ENCODE measurements around the gene FBH1. TPM values are rescaled to one million over a fixed set of nuclear protein-coding genes. Genes with fewer than 3 reads are reported as not detected.

The FBH1 gene
- total and polyA plus RNA-seq, 2 donors from 2014 or later, result 70.7 to 76.5 TPM

DNA sequence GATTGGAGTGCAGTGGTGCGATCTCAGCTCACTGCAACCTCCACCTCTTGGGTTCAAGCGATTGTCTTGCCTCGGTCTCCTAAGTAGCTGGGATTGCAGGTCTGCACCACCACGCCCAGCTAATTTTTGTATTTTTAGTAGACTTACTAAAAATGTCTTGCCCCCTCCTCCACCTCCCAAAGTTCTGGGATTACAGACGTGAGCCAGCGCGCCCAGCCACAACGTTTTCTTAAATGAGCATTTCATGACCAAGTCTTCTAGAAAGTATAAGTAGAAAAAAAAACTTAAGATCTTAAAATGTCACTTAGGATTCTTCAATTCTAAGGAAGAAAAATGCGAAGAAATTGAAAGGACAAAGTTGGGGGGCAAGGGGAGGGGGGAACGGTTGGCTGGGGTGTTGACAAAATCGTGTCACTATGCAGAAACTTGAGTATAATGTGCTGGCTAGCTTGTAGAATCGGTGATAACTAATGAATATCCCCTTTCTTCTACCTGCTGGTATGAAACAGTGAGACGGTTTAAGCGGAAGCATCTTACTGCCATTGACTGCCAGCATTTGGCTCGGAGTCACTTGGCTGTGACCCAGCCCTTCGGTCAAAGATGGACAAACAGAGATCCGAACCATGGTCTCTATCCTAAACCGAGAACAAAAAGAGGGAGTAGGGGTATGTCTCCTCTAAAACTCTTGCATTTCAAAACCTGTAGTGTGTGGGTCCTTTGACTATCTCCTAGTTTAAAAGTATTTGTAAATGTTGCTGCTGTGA, 12.7 kb downstream of the FBH1 start:
- no peaks in the 10 kb centered on the region for H3K27me3 ChIP-seq (ENCODE audit: control insufficient read depth, insufficient read depth, low read length)
- TF ChIP-seq, protein P1, sequence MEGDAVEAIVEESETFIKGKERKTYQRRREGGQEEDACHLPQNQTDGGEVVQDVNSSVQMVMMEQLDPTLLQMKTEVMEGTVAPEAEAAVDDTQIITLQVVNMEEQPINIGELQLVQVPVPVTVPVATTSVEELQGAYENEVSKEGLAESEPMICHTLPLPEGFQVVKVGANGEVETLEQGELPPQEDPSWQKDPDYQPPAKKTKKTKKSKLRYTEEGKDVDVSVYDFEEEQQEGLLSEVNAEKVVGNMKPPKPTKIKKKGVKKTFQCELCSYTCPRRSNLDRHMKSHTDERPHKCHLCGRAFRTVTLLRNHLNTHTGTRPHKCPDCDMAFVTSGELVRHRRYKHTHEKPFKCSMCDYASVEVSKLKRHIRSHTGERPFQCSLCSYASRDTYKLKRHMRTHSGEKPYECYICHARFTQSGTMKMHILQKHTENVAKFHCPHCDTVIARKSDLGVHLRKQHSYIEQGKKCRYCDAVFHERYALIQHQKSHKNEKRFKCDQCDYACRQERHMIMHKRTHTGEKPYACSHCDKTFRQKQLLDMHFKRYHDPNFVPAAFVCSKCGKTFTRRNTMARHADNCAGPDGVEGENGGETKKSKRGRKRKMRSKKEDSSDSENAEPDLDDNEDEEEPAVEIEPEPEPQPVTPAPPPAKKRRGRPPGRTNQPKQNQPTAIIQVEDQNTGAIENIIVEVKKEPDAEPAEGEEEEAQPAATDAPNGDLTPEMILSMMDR (IDR thresholded peaks at IDR 0.05; ENCODE audit: borderline replicate concordance, extremely low read depth, insufficient read depth), result no peak
- no peaks in the 10 kb centered on the region for H3K9me3 ChIP-seq (ENCODE audit: control insufficient read depth in 2 of 3, insufficient read depth in 1 of 3, low read length in 3 of 3)
- H3K27ac ChIP-seq (ENCODE audit: low read depth in 2 of 2, low read length in 2 of 2), result no peak overlapping the region
- no peak for DNase-seq
- no peak overlapping the region for H3K4me3 ChIP-seq (ENCODE audit: low read length in 3 of 3)
- no peak for FAIRE-seq
- no peak overlapping the region for H3K9ac ChIP-seq (ENCODE audit: low read length in 3 of 3)
- intact Hi-C loops (cut with DNase I), result no loop called here
- H3K36me3 ChIP-seq (ENCODE audit: control insufficient read depth in 2 of 3, insufficient read depth in 3 of 3, low read length in 3 of 3), result peaks cover 3 to 19% (median 6%) of the 10 kb centered on the region in 3 donors
- no peaks in the 10 kb centered on the region for H3K4me1 ChIP-seq (ENCODE audit: control insufficient read depth in 2 of 3, insufficient read depth in 2 of 3, low read depth in 1 of 3, low read length in 3 of 3)

DNA sequence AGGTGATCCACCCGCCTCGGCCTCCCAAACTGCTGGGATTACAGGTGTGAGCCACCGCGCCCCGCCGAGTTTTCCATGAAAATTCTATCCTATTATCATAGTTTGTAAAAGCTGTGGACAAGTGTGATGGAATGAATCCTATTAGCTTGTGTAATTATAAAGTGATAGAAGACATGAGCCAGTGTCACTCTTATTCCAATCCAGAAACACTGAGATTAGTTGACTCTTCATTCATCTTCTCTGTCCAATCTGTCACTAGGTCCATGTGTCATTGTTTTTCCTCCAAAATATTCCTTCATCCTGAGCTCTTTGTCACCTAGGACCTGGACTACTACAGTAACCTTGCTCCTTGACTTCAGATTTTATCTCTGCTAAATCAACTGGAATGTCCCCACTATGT, 13.5 kb downstream of the FBH1 start:
- TF ChIP-seq, protein P1 (IDR thresholded peaks at IDR 0.05; ENCODE audit: borderline replicate concordance, extremely low read depth, insufficient read depth), result no peak
- FAIRE-seq (no peak), DNase-seq (no peak)
- Histone ChIP-seq H3K4me3 (ENCODE audit: low read length in 3 of 3) (no peak overlapping the region), H3K27me3 (ENCODE audit: control insufficient read depth, insufficient read depth, low read length) (no peaks in the 10 kb centered on the region), H3K27ac (ENCODE audit: low read depth in 2 of 2, low read length in 2 of 2) (no peak overlapping the region), H3K9ac (ENCODE audit: low read length in 3 of 3) (no peak overlapping the region), H3K36me3 (ENCODE audit: control insufficient read depth in 2 of 3, insufficient read depth in 3 of 3, low read length in 3 of 3) (peaks cover 3 to 19% (median 6%) of the 10 kb centered on the region in 3 donors), H3K9me3 (ENCODE audit: control insufficient read depth in 2 of 3, insufficient read depth in 1 of 3, low read length in 3 of 3) (no peaks in the 10 kb centered on the region), H3K4me1 (ENCODE audit: control insufficient read depth in 2 of 3, insufficient read depth in 2 of 3, low read depth in 1 of 3, low read length in 3 of 3) (no peaks in the 10 kb centered on the region)
- intact Hi-C loops (cut with DNase I), result no loop called here

DNA sequence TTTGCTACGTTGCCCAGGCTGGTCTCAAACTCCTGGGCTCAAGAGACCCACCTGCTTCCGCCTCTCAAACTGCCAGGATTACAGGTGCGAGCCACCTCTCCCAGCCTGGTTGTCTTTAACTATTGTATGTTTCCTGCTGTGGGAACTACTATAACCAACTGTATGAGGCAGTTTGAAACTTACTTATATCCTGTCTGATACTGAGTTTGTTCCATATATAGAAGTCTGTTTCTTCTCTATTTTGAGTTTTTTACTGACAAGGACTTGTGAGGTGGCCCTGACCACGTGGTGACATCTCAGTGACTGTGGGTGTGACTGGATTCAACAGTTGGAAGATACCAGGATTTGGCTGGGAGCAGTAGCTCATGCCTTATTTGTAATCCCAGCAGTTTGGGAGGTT, 14.2 kb downstream of the FBH1 start:
- Histone ChIP-seq H3K27ac (ENCODE audit: low read depth in 2 of 2, low read length in 2 of 2) (no peak overlapping the region), H3K4me3 (ENCODE audit: low read length in 3 of 3) (no peak overlapping the region), H3K9ac (ENCODE audit: low read length in 3 of 3) (no peak overlapping the region), H3K36me3 (ENCODE audit: control insufficient read depth in 2 of 3, insufficient read depth in 3 of 3, low read length in 3 of 3) (peaks cover 5 to 23% (median 11%) of the 10 kb centered on the region in 3 donors), H3K27me3 (ENCODE audit: control insufficient read depth, insufficient read depth, low read length) (no peaks in the 10 kb centered on the region), H3K4me1 (ENCODE audit: control insufficient read depth in 2 of 3, insufficient read depth in 2 of 3, low read depth in 1 of 3, low read length in 3 of 3) (no peaks in the 10 kb centered on the region), H3K9me3 (ENCODE audit: control insufficient read depth in 2 of 3, insufficient read depth in 1 of 3, low read length in 3 of 3) (no peaks in the 10 kb centered on the region)
- FAIRE-seq (no peak), DNase-seq (no peak)
- intact Hi-C loops (cut with DNase I), result no loop called here
- TF ChIP-seq, protein P1 (IDR thresholded peaks at IDR 0.05; ENCODE audit: borderline replicate concordance, extremely low read depth, insufficient read depth), result no peak
